Right atrium auricular region (tissue), 2 donors: ENCODE results near the gene HSPH1. TPM values are rescaled to one million over a fixed set of nuclear protein-coding genes. Genes with fewer than 3 reads are reported as not detected.

ENCODE experiments used
- DNase-seq: peaks from one replicate; pipeline ENCODE4 v3.0.0-alpha.2; 2019; ENCODE audit warnings: low spot score
- H3K27ac ChIP-seq, 2 donors: fragments of 200-600 bp; sonication (generic); 1 replicate in 1 of 2; 2 replicates in 1 of 2; pipeline ENCODE4 v1.5.1; 2016 to 2019
- H3K27me3 ChIP-seq, 2 donors: fragments of 200-600 bp; sonication (generic); one replicate each; pipeline versions ENCODE4 v1.5.1 to v1.6.0; 2017 to 2019
- H3K36me3 ChIP-seq: fragments of 200-600 bp; sonication (generic); one replicate; pipeline ENCODE4 v1.5.1; 2016
- H3K4me1 ChIP-seq, 2 donors: fragments of 200-600 bp; sonication (generic); one replicate each; pipeline versions ENCODE4 v1.5.1 to v1.6.0; 2017 to 2019
- H3K4me3 ChIP-seq, 2 donors: fragments of 200-600 bp; sonication (generic); 1 replicate in 1 of 2; 2 replicates in 1 of 2; pipeline ENCODE4 v1.5.1; 2017 to 2019; ENCODE audit warnings: mild to moderate bottlenecking in 1 of 2, moderate library complexity in 1 of 2
- H3K9me3 ChIP-seq, 2 donors: fragments of 200-600 bp; sonication (generic); one replicate each; pipeline ENCODE4 v1.5.1; 2019
- CTCF ChIP-seq, 2 donors: fragments of 200-600 bp; sonication (generic); IDR thresholded peaks; one replicate each; pipeline ENCODE4 v1.5.1; 2019; ENCODE audit warnings: antibody characterized with exemption in 2 of 2
- total RNA-seq, 2 donors: library from RNA; depleted of rRNA; stranded (reverse); fragments of >200 nt; gene quantifications; one replicate each; pipeline ENCODE4 v1.1.0, GENCODE V29; 2016

The HSPH1 gene
- total RNA-seq, 2 donors from 2014 or later: 30.7 to 31.7 TPM

GRCh38 chr13:31166591-31166990 is 4.9 kb upstream of the HSPH1 start:
- Histone ChIP-seq H3K27me3 (no peaks in the 10 kb centered on the region), H3K36me3 (no peaks in the 10 kb centered on the region), H3K4me3 (no peak overlapping the region), H3K9me3 (no peaks in the 10 kb centered on the region), H3K4me1 (peaks cover 0 to 8% of the 10 kb centered on the region in 2 donors), H3K27ac (no peak overlapping the region)
- no peak for DNase-seq
- TF ChIP-seq CTCF (IDR thresholded peaks at IDR 0.05): no peak

- Histone ChIP-seq H3K4me3 (peak overlapping the region; percentile 60 to 77), H3K4me1 (peaks cover 0 to 23% of the 10 kb centered on the region in 2 donors), H3K27ac (peak overlapping the region; percentile 97 to 98), H3K36me3 (peaks cover 5% of the 10 kb centered on the region), H3K9me3 (no peaks in the 10 kb centered on the region), H3K27me3 (no peaks in the 10 kb centered on the region)
- DNase-seq: peak; percentile 98
- no peak for TF ChIP-seq CTCF (IDR thresholded peaks at IDR 0.05)
These were observed 676 bp upstream of the HSPH1 start for GRCh38 chr13:31162151-31163008.

- Histone ChIP-seq H3K36me3 (peaks cover 15% of the 10 kb centered on the region), H3K4me3 (peak overlapping the region; percentile 60 to 77), H3K4me1 (peaks cover 0 to 23% of the 10 kb centered on the region in 2 donors), H3K27ac (peak overlapping the region; percentile 97 to 98), H3K27me3 (no peaks in the 10 kb centered on the region), H3K9me3 (no peaks in the 10 kb centered on the region)
- no peak for TF ChIP-seq CTCF (IDR thresholded peaks at IDR 0.05)
- peak; percentile 63 for DNase-seq
These were observed 697 bp downstream of the HSPH1 start for GRCh38 chr13:31160857-31161556.

- DNase-seq: no peak
- no peaks in the 10 kb centered on the region for H3K9me3 ChIP-seq
- H3K27ac ChIP-seq: no peak overlapping the region
- no peak overlapping the region for H3K4me3 ChIP-seq
- H3K27me3 ChIP-seq: no peaks in the 10 kb centered on the region
- no peak for TF ChIP-seq CTCF (IDR thresholded peaks at IDR 0.05)
- peaks cover 0 to 23% of the 10 kb centered on the region in 2 donors for H3K4me1 ChIP-seq
- H3K36me3 ChIP-seq: peaks cover 23% of the 10 kb centered on the region
These were observed 2.4 kb downstream of the HSPH1 start for GRCh38 chr13:31159306-31159705.

GRCh38 chr13:31154939-31155338 is 6.8 kb downstream of the HSPH1 start:
- Histone ChIP-seq H3K27ac (no peak overlapping the region), H3K4me3 (no peak overlapping the region), H3K9me3 (no peaks in the 10 kb centered on the region), H3K36me3 (peaks cover 67% of the 10 kb centered on the region), H3K27me3 (no peaks in the 10 kb centered on the region), H3K4me1 (peaks cover 0 to 8% of the 10 kb centered on the region in 2 donors)
- no peak for DNase-seq
- TF ChIP-seq CTCF (IDR thresholded peaks at IDR 0.05): no peak
